Activated naive CD8-positive, alpha-beta T cell treated with anti-CD3 and anti-CD28 coated beads, Interleukin-2, amount 50 U/mL, for 24 hours (primary cell): ENCODE data around the gene STK17A.
A peak's percentile ranks its signal among the peaks of the same experiment; 100 is the strongest.
"Not testable (repeated sequence)": the region's sequence is repeated elsewhere in the genome, so short reads cannot be mapped to it uniquely, and the experiment has no call there.

ENCODE experiments used
- ATAC-seq: fragments of 150-1000 bp; cut with Tn5 transposase; one replicate; pipeline ENCODE4 v1.10.0; 2021
- DNase-seq: peaks from one replicate; pipeline ENCODE4 v3.0.0; 2021
- H3K27ac Mint-ChIP-seq: one replicate; pipeline ENCODE4 v1.8.0; 2021; ENCODE audit warnings: mild to moderate bottlenecking, mixed read lengths
- H3K27me3 Mint-ChIP-seq: one replicate; pipeline ENCODE4 v1.8.0; 2021; ENCODE audit warnings: mixed read lengths
- H3K36me3 Mint-ChIP-seq: one replicate; pipeline ENCODE4 v1.8.0; 2021; ENCODE audit warnings: low read depth, mixed read lengths
- H3K4me1 Mint-ChIP-seq: one replicate; pipeline ENCODE4 v1.8.0; 2021; ENCODE audit warnings: mixed read lengths
- H3K4me3 Mint-ChIP-seq: one replicate; pipeline ENCODE4 v1.8.0; 2021; ENCODE audit warnings: mild to moderate bottlenecking, moderate library complexity, mixed read lengths
- H3K9me3 Mint-ChIP-seq: one replicate; pipeline ENCODE4 v1.8.0; 2021; ENCODE audit warnings: mixed read lengths

Gene STK17A

DNA sequence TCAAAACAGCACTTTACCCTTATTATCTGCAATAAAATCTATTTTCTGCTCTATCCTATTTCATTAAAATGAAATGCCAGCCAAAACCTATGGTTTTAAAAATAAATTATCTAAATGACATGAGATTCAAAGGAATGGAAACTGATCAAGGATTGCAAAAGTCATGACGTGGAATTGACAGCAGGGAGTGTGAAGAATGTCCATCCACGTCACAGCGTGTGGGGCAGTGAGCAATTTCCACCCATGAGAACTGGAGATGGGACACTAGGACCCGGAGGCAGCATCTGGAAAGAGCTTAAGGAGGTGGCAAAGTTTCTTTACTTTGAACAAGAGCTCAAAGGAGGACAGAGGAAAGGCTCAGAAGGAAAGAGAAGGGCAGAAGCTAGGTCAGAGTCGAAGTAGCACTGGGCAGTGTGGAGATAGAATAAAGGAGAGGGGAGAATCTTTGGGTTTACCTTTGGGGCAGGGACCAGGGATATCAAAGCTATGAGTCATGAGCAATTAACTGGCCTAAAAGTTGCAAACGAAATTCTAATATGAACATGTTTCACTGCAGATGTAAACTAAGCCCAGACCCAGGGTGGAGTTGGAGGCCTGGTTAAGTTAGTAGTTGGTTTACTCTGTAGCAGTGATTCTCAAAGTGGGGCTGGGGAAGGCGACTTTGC lies 24.9 kb upstream of the STK17A start:
- Mint-ChIP-seq H3K4me3 (no peak overlapping the region), H3K27ac (no peak overlapping the region), H3K9me3 (no peaks in the 10 kb centered on the region), H3K36me3 (no peaks in the 10 kb centered on the region), H3K27me3 (peaks cover 7% of the 10 kb centered on the region), H3K4me1 (peaks cover 15% of the 10 kb centered on the region)
- DNase-seq (no peak), ATAC-seq (no peak)

DNA sequence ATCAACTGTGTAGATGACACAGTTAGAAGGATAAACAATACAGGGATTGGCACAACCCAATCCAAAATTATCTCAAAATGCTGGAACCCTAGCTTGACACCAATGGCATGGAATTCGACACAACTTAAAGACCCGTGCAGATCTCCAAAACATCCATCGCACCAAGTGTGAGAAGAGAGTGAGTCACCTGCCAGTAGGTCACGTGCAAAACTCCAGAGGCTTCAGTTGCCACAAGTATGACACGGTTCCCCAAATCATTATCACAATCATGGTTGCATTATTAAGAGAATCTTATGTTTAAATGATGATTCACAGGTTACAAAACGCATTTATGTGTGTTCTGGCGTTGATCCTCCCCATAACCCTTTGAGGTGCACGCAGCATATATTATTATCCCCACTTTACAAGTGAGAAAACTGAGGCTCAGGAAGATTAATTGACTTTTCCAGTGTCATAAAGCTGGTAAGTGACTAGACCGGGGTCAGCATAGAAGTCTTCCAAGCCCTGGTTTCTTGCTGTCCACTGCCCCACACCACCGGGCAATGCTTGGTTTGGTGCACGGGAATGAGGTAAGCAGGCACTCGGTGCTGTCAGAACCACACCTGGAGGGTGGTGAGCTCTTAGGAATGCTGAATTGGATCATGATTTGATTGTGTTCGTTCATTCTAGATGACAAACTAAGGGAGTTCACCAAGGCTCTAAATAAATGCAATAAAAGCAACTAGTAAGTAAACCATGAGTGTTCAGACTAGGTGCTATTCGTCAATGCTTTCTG lies 23.6 kb upstream of the STK17A start:
- DNase-seq (no peak), ATAC-seq (no peak)
- Mint-ChIP-seq H3K4me3 (no peak overlapping the region), H3K27me3 (peaks cover 7% of the 10 kb centered on the region), H3K9me3 (no peaks in the 10 kb centered on the region), H3K27ac (no peak overlapping the region), H3K4me1 (peaks cover 6% of the 10 kb centered on the region), H3K36me3 (no peaks in the 10 kb centered on the region)

DNA sequence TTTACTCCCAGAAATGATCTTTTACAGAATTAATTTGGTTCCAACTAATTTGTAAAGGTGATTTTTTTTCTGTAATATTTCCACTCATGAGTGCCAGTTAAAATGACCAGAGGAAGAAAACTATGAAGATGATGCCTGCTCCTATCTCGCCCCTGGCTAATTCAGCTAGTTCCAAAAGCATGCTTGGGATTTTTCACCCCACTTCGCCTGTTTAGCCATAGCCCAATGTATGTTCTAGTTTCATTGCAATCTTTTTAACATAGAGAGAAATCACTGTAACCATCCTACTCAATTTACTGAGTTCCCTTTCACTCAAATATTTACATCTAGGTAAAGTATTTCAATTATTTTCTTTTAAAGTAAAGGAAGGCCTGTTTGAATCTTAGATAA lies 23.0 kb upstream of the STK17A start:
- H3K27ac Mint-ChIP-seq = no peak overlapping the region

DNA sequence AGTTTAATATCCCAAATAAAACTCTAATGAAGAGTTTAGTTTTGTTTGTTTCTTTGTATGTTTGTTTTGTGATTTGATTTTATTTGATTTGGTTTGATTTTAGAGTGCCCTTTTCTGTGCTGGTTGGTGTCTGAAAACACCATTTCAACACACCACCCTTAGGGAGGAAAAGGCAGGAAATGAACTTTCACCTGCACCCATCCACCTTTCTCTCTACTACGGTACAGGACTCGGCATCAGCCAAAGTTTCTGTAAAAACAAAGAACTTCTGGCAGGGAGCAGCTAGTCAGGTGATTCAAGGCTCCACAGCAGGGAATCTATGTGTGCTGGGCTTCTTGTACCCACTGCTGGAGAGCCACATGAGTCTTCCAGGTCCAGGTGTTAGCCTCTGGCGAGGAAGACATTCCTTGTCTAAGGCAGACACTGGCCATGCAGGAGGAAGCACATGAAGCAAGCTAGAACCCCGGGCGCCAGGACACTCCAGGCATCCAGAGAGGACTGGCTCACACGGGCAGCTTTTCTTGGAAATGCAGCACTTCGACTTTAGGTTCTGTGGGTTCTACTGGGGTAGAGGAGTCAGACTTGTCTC lies 22.1 kb upstream of the STK17A start:
- ATAC-seq (no peak), DNase-seq (no peak)
- Mint-ChIP-seq H3K27me3 (peaks cover 5% of the 10 kb centered on the region), H3K36me3 (no peaks in the 10 kb centered on the region), H3K9me3 (no peaks in the 10 kb centered on the region), H3K4me3 (no peak overlapping the region), H3K4me1 (no peaks in the 10 kb centered on the region), H3K27ac (no peak overlapping the region)

More for the DNA sequence above, 23.0 kb upstream of the STK17A start:
- ATAC-seq = no peak
- H3K27me3 Mint-ChIP-seq = peaks cover 5% of the 10 kb centered on the region
- no peaks in the 10 kb centered on the region for H3K36me3 Mint-ChIP-seq
- peaks cover under 1% of the 10 kb centered on the region for H3K4me1 Mint-ChIP-seq
- no peaks in the 10 kb centered on the region for H3K9me3 Mint-ChIP-seq
- DNase-seq = no peak
- H3K4me3 Mint-ChIP-seq = no peak overlapping the region

DNA sequence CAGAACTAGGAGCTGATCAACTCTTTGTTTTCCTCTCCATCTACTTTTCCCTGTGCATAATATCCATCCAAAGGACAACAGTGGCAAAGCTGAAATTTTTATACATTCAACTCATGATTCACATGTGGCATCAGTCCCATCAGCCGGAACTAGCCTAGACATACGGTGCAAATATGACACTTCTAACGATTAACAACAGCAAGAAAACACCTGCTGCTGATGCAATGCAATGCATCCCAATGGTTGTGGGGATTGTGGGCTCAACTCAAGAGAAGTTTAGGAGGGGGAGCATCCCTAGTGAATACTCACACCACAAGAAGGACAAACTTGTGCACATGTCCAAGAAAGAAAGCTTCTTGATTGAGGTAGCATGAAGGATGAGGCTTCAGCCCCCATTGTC lies 20.5 kb upstream of the STK17A start:
- Mint-ChIP-seq H3K36me3 (no peaks in the 10 kb centered on the region), H3K27me3 (peaks cover 2% of the 10 kb centered on the region), H3K4me1 (no peaks in the 10 kb centered on the region), H3K9me3 (no peaks in the 10 kb centered on the region), H3K27ac (no peak overlapping the region), H3K4me3 (no peak overlapping the region)
- ATAC-seq (no peak), DNase-seq (no peak)

DNA sequence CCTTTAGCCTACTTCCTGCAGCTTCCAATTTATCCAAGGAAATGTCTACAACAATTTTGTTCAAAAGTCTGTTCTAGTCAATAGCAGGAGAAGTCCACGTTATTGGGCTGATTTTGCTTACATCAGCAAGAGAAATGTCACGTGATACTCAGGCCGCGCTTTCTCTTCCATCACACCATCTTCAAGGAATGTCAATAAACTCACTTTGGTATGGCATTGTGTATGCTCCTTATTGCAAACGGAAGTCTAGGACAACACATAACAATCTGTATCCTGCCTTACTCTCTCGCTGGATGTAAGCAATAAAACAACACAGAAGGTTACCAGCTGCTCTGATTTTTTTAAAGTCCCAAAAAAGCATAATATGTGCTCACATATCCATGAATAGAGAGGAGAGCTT lies 17.1 kb upstream of the STK17A start:
- ATAC-seq (no peak), DNase-seq (no peak)
- H3K4me3 Mint-ChIP-seq = no peak overlapping the region
- H3K9me3 Mint-ChIP-seq = no peaks in the 10 kb centered on the region
- no peak overlapping the region for H3K27ac Mint-ChIP-seq
- H3K4me1 Mint-ChIP-seq = peaks cover 17% of the 10 kb centered on the region
- H3K27me3 Mint-ChIP-seq = peaks cover 2% of the 10 kb centered on the region
- no peaks in the 10 kb centered on the region for H3K36me3 Mint-ChIP-seq

GRCh38 chr7:43568529-43568928 lies 14.4 kb upstream of the STK17A start:
- no peaks in the 10 kb centered on the region for H3K36me3 Mint-ChIP-seq
- peaks cover 33% of the 10 kb centered on the region for H3K4me1 Mint-ChIP-seq
- no peak overlapping the region for H3K4me3 Mint-ChIP-seq
- DNase-seq (no peak), ATAC-seq (no peak)
- peaks cover 2% of the 10 kb centered on the region for H3K27me3 Mint-ChIP-seq
- no peaks in the 10 kb centered on the region for H3K9me3 Mint-ChIP-seq
- no peak overlapping the region for H3K27ac Mint-ChIP-seq

DNA sequence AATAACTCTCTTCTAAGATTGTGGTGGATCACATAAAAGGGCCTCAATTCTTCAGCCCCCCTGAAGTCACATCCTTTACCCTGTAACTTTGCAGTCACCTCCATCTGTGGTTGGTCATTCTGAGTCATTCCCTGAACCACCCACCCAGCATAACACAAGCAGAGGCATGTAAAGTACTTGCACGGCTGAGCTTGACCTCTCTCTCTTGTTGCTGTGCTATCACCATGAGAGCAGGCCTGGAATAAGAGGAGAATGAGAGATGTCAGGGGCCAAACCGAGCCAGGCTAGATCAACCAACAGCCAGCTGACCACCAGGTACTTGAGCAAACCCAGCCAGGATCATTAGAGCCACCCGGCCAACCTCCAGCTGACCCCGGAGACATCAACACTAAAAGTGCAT lies 13.5 kb upstream of the STK17A start:
- no peak overlapping the region for H3K4me3 Mint-ChIP-seq
- H3K4me1 Mint-ChIP-seq = peaks cover 33% of the 10 kb centered on the region
- ATAC-seq (peak; percentile 84), DNase-seq (no peak)
- H3K9me3 Mint-ChIP-seq = no peaks in the 10 kb centered on the region
- H3K27ac Mint-ChIP-seq = peak overlapping the region; percentile 7
- H3K27me3 Mint-ChIP-seq = peaks cover 2% of the 10 kb centered on the region
- no peaks in the 10 kb centered on the region for H3K36me3 Mint-ChIP-seq

DNA sequence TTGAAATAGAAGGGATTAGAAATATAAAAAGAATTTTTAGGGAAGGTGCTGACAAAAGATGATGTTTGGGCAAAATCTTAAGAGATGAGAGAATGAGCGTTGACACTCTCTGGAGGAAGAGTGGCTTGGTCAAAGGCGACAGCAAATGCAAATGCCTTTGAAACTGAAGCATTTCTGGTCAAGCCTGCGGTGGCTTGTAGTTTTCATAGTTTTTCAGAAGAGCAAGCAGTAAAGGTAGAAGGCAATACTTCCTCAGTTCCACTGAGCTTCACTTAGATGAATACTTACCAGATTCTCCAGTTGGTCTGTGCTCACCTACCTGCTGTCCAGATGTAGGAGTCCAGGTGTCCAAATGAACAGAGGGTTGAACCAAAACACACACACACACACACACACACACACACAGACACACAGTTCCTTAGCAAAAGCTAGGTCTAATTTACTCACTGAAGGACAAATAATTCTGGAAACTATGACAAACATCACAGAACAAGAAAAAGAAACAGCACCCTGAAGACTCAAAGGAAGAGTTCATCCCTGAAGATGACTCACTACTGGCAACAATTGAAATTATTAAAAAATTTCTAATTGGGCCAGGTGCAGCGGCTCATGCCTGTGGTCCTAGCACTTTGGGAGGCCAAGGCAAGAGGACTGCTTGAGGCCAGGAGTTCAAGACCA lies 12.1 kb upstream of the STK17A start:
- H3K9me3 Mint-ChIP-seq = no peaks in the 10 kb centered on the region
- H3K27me3 Mint-ChIP-seq = no peaks in the 10 kb centered on the region
- ATAC-seq (no peak), DNase-seq (no peak)
- H3K36me3 Mint-ChIP-seq = no peaks in the 10 kb centered on the region
- H3K4me1 Mint-ChIP-seq = peaks cover 33% of the 10 kb centered on the region
- no peak overlapping the region for H3K27ac Mint-ChIP-seq
- no peak overlapping the region for H3K4me3 Mint-ChIP-seq

DNA sequence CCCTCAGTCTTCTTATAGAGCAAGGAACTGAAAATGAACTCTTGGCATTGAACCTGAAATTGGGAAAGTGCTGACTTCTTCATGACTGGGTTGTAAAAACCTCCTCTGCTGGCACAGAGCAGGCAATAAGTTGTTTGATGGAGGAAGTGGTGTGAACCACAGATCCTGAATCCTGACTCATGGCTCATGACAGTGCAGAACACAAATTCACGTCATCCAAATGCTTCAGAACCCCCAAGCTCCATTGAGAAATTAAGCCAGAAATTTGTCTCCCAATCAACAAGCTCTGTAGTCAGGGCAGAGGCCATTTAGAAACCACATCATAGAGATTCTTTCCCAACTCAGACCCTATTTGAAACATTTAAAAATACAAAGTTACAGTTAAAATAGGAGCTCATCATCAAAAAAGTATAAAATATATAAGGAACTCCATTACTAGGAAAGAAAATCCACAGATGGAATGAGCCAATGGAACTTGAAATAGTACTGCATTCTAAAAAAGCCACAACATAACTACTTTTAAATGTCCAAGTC lies 10.3 kb upstream of the STK17A start:
- Mint-ChIP-seq H3K27me3 (no peaks in the 10 kb centered on the region), H3K4me1 (peaks cover 33% of the 10 kb centered on the region), H3K27ac (peak overlapping the region; percentile 52), H3K4me3 (peak overlapping the region; percentile 7), H3K36me3 (no peaks in the 10 kb centered on the region), H3K9me3 (no peaks in the 10 kb centered on the region)
- no peak for DNase-seq
- peak; percentile 71 for ATAC-seq

DNA sequence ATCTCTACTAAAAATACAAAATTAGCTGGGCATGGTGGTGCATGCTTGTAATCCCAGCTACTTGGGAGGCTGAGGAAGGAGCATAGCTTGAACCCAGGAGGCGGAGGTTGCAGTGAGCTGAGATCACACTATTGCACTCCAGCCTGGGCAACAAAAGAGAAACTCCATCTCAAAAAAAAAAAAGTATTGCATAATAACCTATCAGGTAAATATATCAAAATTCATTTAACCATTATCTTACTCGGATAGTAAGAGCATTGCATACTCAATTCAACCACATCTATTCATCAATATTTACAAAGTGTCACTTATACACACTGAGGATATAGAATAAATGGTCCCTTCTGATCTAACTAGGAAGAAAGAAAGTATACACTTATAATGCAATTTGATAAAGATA lies 9.1 kb upstream of the STK17A start:
- not testable (repeated sequence) for H3K27me3 Mint-ChIP-seq, H3K9me3 Mint-ChIP-seq, DNase-seq, H3K4me3 Mint-ChIP-seq, ATAC-seq, H3K36me3 Mint-ChIP-seq, H3K27ac Mint-ChIP-seq
- peaks cover 31% of the 10 kb centered on the region for H3K4me1 Mint-ChIP-seq

DNA sequence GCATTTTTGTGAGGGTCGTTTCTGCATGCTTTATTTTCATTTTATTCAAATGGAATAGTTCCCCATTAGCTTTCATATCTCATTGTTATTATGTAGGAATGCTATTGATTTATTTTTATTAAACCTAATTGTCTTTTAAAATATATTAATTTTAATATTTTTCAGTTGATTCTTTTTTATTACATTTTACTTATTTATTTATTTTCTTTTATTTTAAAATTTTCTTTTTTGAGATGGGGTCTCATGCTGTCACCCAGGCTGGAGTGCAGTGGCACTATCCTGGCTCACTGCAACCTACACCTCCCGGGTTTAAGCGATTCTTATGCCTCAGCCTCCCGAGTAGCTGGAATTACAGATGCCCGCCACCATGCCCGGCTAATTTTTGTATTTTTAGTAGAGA lies 7.4 kb upstream of the STK17A start:
- Mint-ChIP-seq H3K4me3 (no peak overlapping the region), H3K9me3 (no peaks in the 10 kb centered on the region), H3K4me1 (peaks cover 19% of the 10 kb centered on the region), H3K27me3 (peaks cover 3% of the 10 kb centered on the region), H3K36me3 (no peaks in the 10 kb centered on the region), H3K27ac (no peak overlapping the region)
- no peak for DNase-seq
- ATAC-seq = no peak

- Mint-ChIP-seq H3K27me3 (peaks cover 4% of the 10 kb centered on the region), H3K36me3 (no peaks in the 10 kb centered on the region), H3K4me3 (no peak overlapping the region), H3K9me3 (no peaks in the 10 kb centered on the region), H3K27ac (no peak overlapping the region), H3K4me1 (peaks cover 13% of the 10 kb centered on the region)
- ATAC-seq (no peak), DNase-seq (no peak)
Measured at GRCh38 chr7:43576241-43576640, 6.7 kb upstream of the STK17A start.

DNA sequence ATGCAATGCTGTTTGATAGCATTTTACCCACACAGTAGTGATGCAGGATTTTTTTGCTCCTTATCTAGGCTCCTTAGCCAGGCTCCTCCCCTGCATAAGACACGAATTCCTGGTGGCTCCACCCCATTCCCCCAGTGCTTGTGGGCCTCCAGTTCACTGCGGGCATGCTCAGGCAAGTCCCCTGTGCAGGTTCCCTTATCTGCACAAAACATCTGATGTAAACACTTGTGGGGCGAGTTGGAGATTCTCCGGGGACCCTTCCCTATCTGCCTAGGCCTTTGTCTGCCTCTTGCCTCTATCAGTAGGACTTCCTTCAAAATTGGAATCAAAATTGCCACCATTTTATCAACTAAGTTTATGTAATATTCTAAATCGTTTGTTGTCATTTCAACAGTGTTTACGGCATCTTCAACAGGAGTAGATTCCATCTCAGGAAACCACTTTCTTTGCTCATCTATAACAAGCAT lies 5.4 kb upstream of the STK17A start:
- H3K9me3 Mint-ChIP-seq = no peaks in the 10 kb centered on the region
- no peak overlapping the region for H3K27ac Mint-ChIP-seq
- ATAC-seq (no peak), DNase-seq (no peak)
- no peak overlapping the region for H3K4me3 Mint-ChIP-seq
- H3K4me1 Mint-ChIP-seq = peaks cover 11% of the 10 kb centered on the region
- peaks cover 13% of the 10 kb centered on the region for H3K27me3 Mint-ChIP-seq
- H3K36me3 Mint-ChIP-seq = no peaks in the 10 kb centered on the region
